Thoracic aorta (tissue), 2 donors: Measurements from ENCODE around the gene LRRC15. TPM values are rescaled to one million over a fixed set of nuclear protein-coding genes. Genes with fewer than 3 reads are reported as not detected.

Source experiments
- ATAC-seq: fragments of 150-250 bp; one replicate; pipeline ENCODE4 v1.8.0; 2017; ENCODE audit warnings: low read depth; ENCODE audit not compliant: insufficient number of reproducible peaks, low FRiP score
- DNase-seq: peaks from one replicate; pipeline ENCODE4 v3.0.0-alpha.2; 2020; ENCODE audit warnings: low spot score
- H3K27ac ChIP-seq, 2 donors: fragments of 200-600 bp; sonication (generic); 1 replicate in 1 of 2; 2 replicates in 1 of 2; pipeline ENCODE4 v1.5.1; 2016; ENCODE audit warnings: mild to moderate bottlenecking in 2 of 2, moderate library complexity in 2 of 2
- H3K27me3 ChIP-seq: fragments of 200-600 bp; sonication (generic); replicated peaks from 2 replicates; pipeline ENCODE4 v1.6.0; 2016; ENCODE audit warnings: mild to moderate bottlenecking; ENCODE audit not compliant: insufficient read depth
- H3K36me3 ChIP-seq: fragments of 200-600 bp; sonication (generic); one replicate; pipeline ENCODE4 v1.5.1; 2016
- H3K4me1 ChIP-seq, 2 donors: fragments of 200-600 bp; sonication (generic); 1 replicate in 1 of 2; 2 replicates in 1 of 2; pipeline versions ENCODE4 v1.5.1 to v1.6.0; 2016; ENCODE audit warnings: low read depth in 2 of 2, mild to moderate bottlenecking in 1 of 2; ENCODE audit not compliant: control insufficient read depth in 1 of 2
- H3K4me3 ChIP-seq: fragments of 200-600 bp; sonication (generic); 2 replicates; pipeline ENCODE4 v1.5.1; 2016; ENCODE audit warnings: mild to moderate bottlenecking
- H3K9me3 ChIP-seq: fragments of 200-600 bp; sonication (generic); 2 replicates; pipeline ENCODE4 v1.5.1; 2016
- total RNA-seq, 2 donors: library from RNA; depleted of rRNA; stranded (reverse); fragments of >200 nt; gene quantifications; one replicate each; pipeline versions ENCODE4 v1.1.0 to v1.2.3, GENCODE V29; 2016
- TF ChIP-seq, protein P1 (sequence below): fragments of 200-600 bp; sonication (generic); IDR thresholded peaks from one replicate; pipeline ENCODE4 v1.5.1; 2019; ENCODE audit warnings: antibody characterized with exemption

Gene LRRC15
- total RNA-seq, 2 donors from 2014 or later, result 0.27 TPM; not detected in 1

GRCh38 chr3:194401868-194402329, 32.4 kb upstream of the LRRC15 start:
- Histone ChIP-seq H3K36me3 (no peaks in the 10 kb centered on the region), H3K4me1 (peaks cover 8 to 12% of the 10 kb centered on the region in 2 donors), H3K27ac (no peak overlapping the region), H3K27me3 (no peaks in the 10 kb centered on the region), H3K9me3 (no peaks in the 10 kb centered on the region), H3K4me3 (no peak overlapping the region)
- TF ChIP-seq, protein P1, sequence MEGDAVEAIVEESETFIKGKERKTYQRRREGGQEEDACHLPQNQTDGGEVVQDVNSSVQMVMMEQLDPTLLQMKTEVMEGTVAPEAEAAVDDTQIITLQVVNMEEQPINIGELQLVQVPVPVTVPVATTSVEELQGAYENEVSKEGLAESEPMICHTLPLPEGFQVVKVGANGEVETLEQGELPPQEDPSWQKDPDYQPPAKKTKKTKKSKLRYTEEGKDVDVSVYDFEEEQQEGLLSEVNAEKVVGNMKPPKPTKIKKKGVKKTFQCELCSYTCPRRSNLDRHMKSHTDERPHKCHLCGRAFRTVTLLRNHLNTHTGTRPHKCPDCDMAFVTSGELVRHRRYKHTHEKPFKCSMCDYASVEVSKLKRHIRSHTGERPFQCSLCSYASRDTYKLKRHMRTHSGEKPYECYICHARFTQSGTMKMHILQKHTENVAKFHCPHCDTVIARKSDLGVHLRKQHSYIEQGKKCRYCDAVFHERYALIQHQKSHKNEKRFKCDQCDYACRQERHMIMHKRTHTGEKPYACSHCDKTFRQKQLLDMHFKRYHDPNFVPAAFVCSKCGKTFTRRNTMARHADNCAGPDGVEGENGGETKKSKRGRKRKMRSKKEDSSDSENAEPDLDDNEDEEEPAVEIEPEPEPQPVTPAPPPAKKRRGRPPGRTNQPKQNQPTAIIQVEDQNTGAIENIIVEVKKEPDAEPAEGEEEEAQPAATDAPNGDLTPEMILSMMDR, result no peak
- no peak for DNase-seq
- ATAC-seq, result no peak

DNA sequence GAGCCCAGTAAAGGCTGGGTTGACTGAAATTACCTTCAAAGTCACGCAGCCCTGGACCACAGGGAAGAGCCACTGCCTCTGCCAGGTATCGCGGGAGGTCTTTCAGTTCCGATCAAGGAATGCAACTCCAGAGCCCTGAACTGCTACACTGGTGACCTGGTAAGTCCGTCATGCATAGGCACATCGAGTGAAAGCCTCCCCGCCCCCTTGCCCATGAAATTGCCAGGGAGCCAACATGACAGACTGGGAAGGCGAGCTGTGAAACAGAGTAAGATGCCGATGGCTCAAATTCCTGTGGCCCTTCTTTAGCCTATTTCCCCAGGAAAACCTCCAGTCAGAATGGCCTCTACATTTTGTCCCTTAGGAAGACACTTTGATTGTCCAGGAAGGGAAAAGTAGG, 31.8 kb upstream of the LRRC15 start:
- Histone ChIP-seq H3K9me3 (no peaks in the 10 kb centered on the region), H3K27me3 (no peaks in the 10 kb centered on the region), H3K36me3 (no peaks in the 10 kb centered on the region), H3K27ac (no peak overlapping the region), H3K4me3 (no peak overlapping the region), H3K4me1 (peaks cover 8 to 13% of the 10 kb centered on the region in 2 donors)
- TF ChIP-seq, protein P1, result no peak
- ATAC-seq, result no peak
- no peak for DNase-seq

- Histone ChIP-seq H3K27ac (no peak overlapping the region), H3K4me1 (peaks cover 8 to 13% of the 10 kb centered on the region in 2 donors), H3K36me3 (no peaks in the 10 kb centered on the region), H3K27me3 (no peaks in the 10 kb centered on the region), H3K4me3 (no peak overlapping the region), H3K9me3 (no peaks in the 10 kb centered on the region)
- no peak for DNase-seq
- TF ChIP-seq, protein P1, result no peak
- ATAC-seq, result no peak
Measured at GRCh38 chr3:194399874-194400411, 30.4 kb upstream of the LRRC15 start.

- Histone ChIP-seq H3K9me3 (no peaks in the 10 kb centered on the region), H3K4me1 (peaks cover 8 to 13% of the 10 kb centered on the region in 2 donors), H3K27ac (no peak within 1 kb of the TSS), H3K4me3 (peak within 1 kb of the TSS; percentile 57), H3K36me3 (no peaks in the 10 kb centered on the region), H3K27me3 (no peaks in the 10 kb centered on the region)
- TF ChIP-seq, protein P1, result no peak
- DNase-seq (no peak), ATAC-seq (no peak)
Measured at GRCh38 chr3:194399166-194399565, 29.6 kb upstream of the LRRC15 start, which contains the start of gene GP5. Gene GP5 (minus strand): TSS chr3:194399266. CDS start chr3:194398282, 984 bp downstream.

- Histone ChIP-seq H3K4me3 (peak overlapping the region; percentile 57), H3K36me3 (no peaks in the 10 kb centered on the region)
- no peak for ATAC-seq
Measured at GRCh38 chr3:194397757-194398312, 28.3 kb upstream of the LRRC15 start.

More at GRCh38 chr3:194397757-194398312, 28.3 kb upstream of the LRRC15 start:
- Histone ChIP-seq H3K4me1 (peaks cover 8 to 13% of the 10 kb centered on the region in 2 donors), H3K9me3 (no peaks in the 10 kb centered on the region), H3K27me3 (no peaks in the 10 kb centered on the region), H3K27ac (no peak overlapping the region)
- DNase-seq, result no peak
- TF ChIP-seq, protein P1, result no peak
